ENCODE measurements around the gene RPTOR.

Gene RPTOR

GRCh38 chr17:80747469-80747868 lies 202.8 kb downstream of the RPTOR start:
- no peak for DNase-seq
- no peak overlapping the region for H3K4me3 ChIP-seq (ENCODE audit: low read depth, low read length)
- H3K27me3 ChIP-seq, result no peaks in the 10 kb centered on the region
- no peaks in the 10 kb centered on the region for H3K9me3 ChIP-seq
- H3K36me3 ChIP-seq, result no peaks in the 10 kb centered on the region
- peaks cover 4% of the 10 kb centered on the region for H3K4me1 ChIP-seq
- no peak for TF ChIP-seq CTCF (IDR thresholded peaks at IDR 0.05; ENCODE audit: low read depth, low read length)

GRCh38 chr17:80749611-80750010 lies 205.0 kb downstream of the RPTOR start:
- H3K4me3 ChIP-seq (ENCODE audit: low read depth, low read length), result no peak overlapping the region
- no peaks in the 10 kb centered on the region for H3K4me1 ChIP-seq
- no peaks in the 10 kb centered on the region for H3K27me3 ChIP-seq
- H3K36me3 ChIP-seq, result peaks cover 7% of the 10 kb centered on the region
- TF ChIP-seq CTCF (IDR thresholded peaks at IDR 0.05; ENCODE audit: low read depth, low read length), result no peak
- no peak for DNase-seq
- no peaks in the 10 kb centered on the region for H3K9me3 ChIP-seq

- no peaks in the 10 kb centered on the region for H3K4me1 ChIP-seq
- DNase-seq, result no peak
- peaks cover 14% of the 10 kb centered on the region for H3K36me3 ChIP-seq
- no peaks in the 10 kb centered on the region for H3K27me3 ChIP-seq
- H3K9me3 ChIP-seq, result no peaks in the 10 kb centered on the region
- H3K4me3 ChIP-seq (ENCODE audit: low read depth, low read length), result no peak overlapping the region
- TF ChIP-seq CTCF (IDR thresholded peaks at IDR 0.05; ENCODE audit: low read depth, low read length), result no peak
Observed at GRCh38 chr17:80750263-80750662, 205.6 kb downstream of the RPTOR start.

GRCh38 chr17:80751070-80751945 lies 206.7 kb downstream of the RPTOR start:
- no peak for DNase-seq
- Histone ChIP-seq H3K36me3 (peaks cover 15% of the 10 kb centered on the region), H3K9me3 (no peaks in the 10 kb centered on the region), H3K27me3 (no peaks in the 10 kb centered on the region), H3K4me1 (no peaks in the 10 kb centered on the region), H3K4me3 (ENCODE audit: low read depth, low read length) (no peak overlapping the region)
- TF ChIP-seq CTCF (IDR thresholded peaks at IDR 0.05; ENCODE audit: low read depth, low read length), result no peak

- Histone ChIP-seq H3K4me3 (ENCODE audit: low read depth, low read length) (no peak overlapping the region), H3K9me3 (no peaks in the 10 kb centered on the region), H3K4me1 (no peaks in the 10 kb centered on the region), H3K36me3 (peaks cover 15% of the 10 kb centered on the region), H3K27me3 (no peaks in the 10 kb centered on the region)
- DNase-seq, result no peak
- TF ChIP-seq CTCF (IDR thresholded peaks at IDR 0.05; ENCODE audit: low read depth, low read length), result no peak
Observed at GRCh38 chr17:80751946-80752581, 207.4 kb downstream of the RPTOR start.

Data from BE2C (cell line).